CD4-positive, CD25-positive, alpha-beta regulatory T cell (primary cell): Measurements from ENCODE around the gene DPYD. TPM values are rescaled to one million over a fixed set of nuclear protein-coding genes. Genes with fewer than 3 reads are reported as not detected.

Source experiments
- ATAC-seq, 2 donors: fragments of 150-1000 bp; cut with Tn5 transposase; one replicate each; pipeline ENCODE4 v1.10.0; 2021; ENCODE audit warnings: low read depth in 2 of 2, moderate number of reproducible peaks in 2 of 2, moderate library complexity in 1 of 2
- DNase-seq, 3 donors: peaks; one replicate each; pipeline versions ENCODE4 v3.0.0 to v3.0.0-alpha.2; 2012 to 2022; ENCODE audit warnings: mixed read lengths in 1 of 3
- H3K27ac ChIP-seq: one replicate; pipeline ENCODE4 v1.7.0; 2013; ENCODE audit warnings: mild to moderate bottlenecking, low read length; ENCODE audit not compliant: insufficient read depth, poor library complexity, severe bottlenecking
- H3K27me3 ChIP-seq: one replicate; pipeline ENCODE4 v1.7.0; 2013; ENCODE audit warnings: low read length; ENCODE audit not compliant: control insufficient read depth, insufficient read depth
- H3K36me3 ChIP-seq: one replicate; pipeline ENCODE4 v1.7.0; 2013; ENCODE audit warnings: mild to moderate bottlenecking, low read length, moderate library complexity; ENCODE audit not compliant: control insufficient read depth, insufficient read depth
- H3K4me1 ChIP-seq: 2 replicates; pipeline ENCODE4 v1.7.0; 2013; ENCODE audit warnings: mild to moderate bottlenecking, low read length; ENCODE audit not compliant: insufficient read depth, control insufficient read depth, poor library complexity, severe bottlenecking
- H3K4me3 ChIP-seq: one replicate; pipeline ENCODE4 v1.7.0; 2013; ENCODE audit warnings: low read depth, mild to moderate bottlenecking, low read length, moderate library complexity
- H3K9me3 ChIP-seq, 2 experiments: 1 replicate in 1 of 2; 2 replicates in 1 of 2; pipeline ENCODE4 v1.7.0; 2013; ENCODE audit warnings: low read length in 2 of 2, mild to moderate bottlenecking in 1 of 2, moderate library complexity in 1 of 2; ENCODE audit not compliant: control insufficient read depth in 2 of 2
- H3K27ac Mint-ChIP-seq, 3 donors: one replicate each; pipeline ENCODE4 v1.8.0; 2020 to 2022; ENCODE audit warnings: mild to moderate bottlenecking in 3 of 3, mixed read lengths in 3 of 3, moderate library complexity in 2 of 3
- H3K27me3 Mint-ChIP-seq: one replicate; pipeline ENCODE4 v1.8.0; 2022; ENCODE audit warnings: mild to moderate bottlenecking, mixed read lengths
- H3K36me3 Mint-ChIP-seq: one replicate; pipeline ENCODE4 v1.8.0; 2020; ENCODE audit warnings: mixed read lengths
- H3K4me1 Mint-ChIP-seq, 4 donors: one replicate each; pipeline ENCODE4 v1.8.0; 2020 to 2022; ENCODE audit warnings: mixed read lengths in 4 of 4, mild to moderate bottlenecking in 1 of 4
- H3K4me3 Mint-ChIP-seq, 4 donors: one replicate each; pipeline ENCODE4 v1.8.0; 2020 to 2022; ENCODE audit warnings: mild to moderate bottlenecking in 4 of 4, mixed read lengths in 4 of 4, moderate library complexity in 3 of 4
- H3K9me3 Mint-ChIP-seq, 7 donors: one replicate each; pipeline ENCODE4 v1.8.0; 2020 to 2022; ENCODE audit warnings: mixed read lengths in 7 of 7, mild to moderate bottlenecking in 3 of 7, moderate library complexity in 2 of 7
- polyA plus RNA-seq, 4 donors: library from polyadenylated mRNA; unstranded; fragments of 300-500 nt; fragmentation: Illumina TruSeq; gene quantifications; one replicate each; pipeline ENCODE4 v1.2.3, GENCODE V29; 2021
- total RNA-seq: library from RNA; stranded (reverse); gene quantifications from one replicate; pipeline ENCODE4 v1.2.3, GENCODE V29; 2022

The DPYD gene
- total and polyA plus RNA-seq, 5 donors from 2014 or later, result 47.6 to 87.3 (median 55.2) TPM

DNA sequence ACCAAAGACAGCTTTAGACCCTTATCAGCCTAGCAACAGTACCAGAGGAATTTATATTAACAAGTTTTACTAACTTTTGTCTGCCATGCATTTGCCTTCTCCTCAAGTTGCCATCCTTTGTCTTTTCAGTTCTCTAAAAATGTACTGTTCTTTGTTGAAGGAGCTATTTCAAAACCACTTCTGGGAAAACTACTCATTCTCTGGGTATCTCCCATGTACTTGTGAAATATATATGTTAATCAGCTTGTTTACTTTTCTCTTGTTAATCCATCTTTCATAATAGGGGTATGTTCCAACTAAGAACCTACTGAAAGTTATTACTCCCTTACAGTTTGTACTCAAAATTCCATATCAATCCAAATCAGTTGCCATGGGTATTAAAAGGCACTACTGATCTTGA is 16.3 kb downstream of the DPYD start:
- no peak overlapping the region for H3K4me3 ChIP-seq
- H3K27ac Mint-ChIP-seq, result peak overlapping the region in 1 of 3 donors; percentile 29
- H3K9me3 ChIP-seq, result peaks cover 0 to under 1% of the 10 kb centered on the region in 2 experiments
- H3K9me3 Mint-ChIP-seq, result peaks cover 0 to 1% (median 0%) of the 10 kb centered on the region in 7 donors
- DNase-seq, result no peak
- H3K27me3 ChIP-seq, result no peaks in the 10 kb centered on the region
- no peak overlapping the region for H3K27ac ChIP-seq
- H3K4me1 ChIP-seq, result peaks cover 17% of the 10 kb centered on the region
- H3K36me3 ChIP-seq, result peaks cover 3% of the 10 kb centered on the region
- no peak overlapping the region for H3K4me3 Mint-ChIP-seq
- peaks cover 18 to 42% (median 39%) of the 10 kb centered on the region in 4 donors for H3K4me1 Mint-ChIP-seq
- no peaks in the 10 kb centered on the region for H3K27me3 Mint-ChIP-seq
- no peak for ATAC-seq
- H3K36me3 Mint-ChIP-seq, result no peaks in the 10 kb centered on the region

DNA sequence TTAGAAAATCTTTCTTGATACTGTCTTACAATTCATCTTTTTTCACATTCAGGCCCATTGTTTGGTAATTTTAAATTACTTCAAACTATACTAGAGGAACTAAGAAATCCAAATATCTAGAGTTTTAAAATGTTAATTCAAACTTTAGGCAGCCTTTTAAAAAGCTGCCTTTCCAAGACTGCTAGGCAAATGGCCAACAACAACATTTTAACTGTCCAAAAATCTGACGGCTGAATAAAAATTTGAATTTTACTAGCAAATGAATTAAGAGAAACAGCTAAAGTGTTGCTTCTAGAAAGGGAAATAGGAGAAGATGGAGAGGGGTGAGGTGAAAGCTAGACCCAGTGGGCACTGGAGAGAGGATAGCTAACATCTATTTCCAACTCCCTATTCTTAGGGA is 17.2 kb downstream of the DPYD start:
- no peak overlapping the region for H3K27ac ChIP-seq
- no peaks in the 10 kb centered on the region for H3K27me3 Mint-ChIP-seq
- H3K4me1 Mint-ChIP-seq, result peaks cover 18 to 42% (median 39%) of the 10 kb centered on the region in 4 donors
- H3K4me3 ChIP-seq, result no peak overlapping the region
- H3K27me3 ChIP-seq, result no peaks in the 10 kb centered on the region
- H3K4me3 Mint-ChIP-seq, result no peak overlapping the region
- peaks cover 6 to 8% of the 10 kb centered on the region in 2 experiments for H3K9me3 ChIP-seq
- H3K4me1 ChIP-seq, result peaks cover 17% of the 10 kb centered on the region
- peaks cover 0 to 9% (median 0%) of the 10 kb centered on the region in 7 donors for H3K9me3 Mint-ChIP-seq
- ATAC-seq (no peak), DNase-seq (no peak)
- peaks cover 8% of the 10 kb centered on the region for H3K36me3 Mint-ChIP-seq
- peaks cover 12% of the 10 kb centered on the region for H3K36me3 ChIP-seq
- H3K27ac Mint-ChIP-seq, result peak overlapping the region in 1 of 3 donors; percentile 48

DNA sequence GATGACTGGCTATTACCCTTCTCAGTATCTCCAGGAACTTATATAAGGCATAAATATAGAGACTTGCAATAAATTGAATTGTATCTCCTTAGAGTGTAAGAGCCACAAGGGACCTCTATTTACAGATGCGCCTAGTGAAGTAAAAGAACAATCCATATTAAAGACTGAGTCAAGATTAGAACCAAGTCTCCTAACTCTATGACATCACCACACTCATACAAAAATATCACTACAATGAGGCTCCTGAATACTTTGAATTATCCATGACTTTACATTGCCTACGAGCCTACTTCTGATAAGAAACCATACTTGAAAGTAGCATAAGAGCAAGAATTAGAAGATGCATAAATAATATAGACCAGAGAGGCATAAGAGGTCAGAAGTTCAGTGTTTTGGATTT is 18.8 kb downstream of the DPYD start:
- Histone ChIP-seq H3K36me3 (peaks cover 14% of the 10 kb centered on the region), H3K9me3 (peaks cover 15 to 16% of the 10 kb centered on the region in 2 experiments), H3K27me3 (no peaks in the 10 kb centered on the region), H3K4me3 (no peak overlapping the region), H3K27ac (no peak overlapping the region), H3K4me1 (peaks cover 17% of the 10 kb centered on the region)
- peak overlapping the region in 2 of 3 donors; percentile 62 to 64 for H3K27ac Mint-ChIP-seq
- H3K9me3 Mint-ChIP-seq, result peaks cover 0 to 10% (median 0%) of the 10 kb centered on the region in 7 donors
- DNase-seq (no peak), ATAC-seq (no peak)
- no peaks in the 10 kb centered on the region for H3K27me3 Mint-ChIP-seq
- H3K4me3 Mint-ChIP-seq, result no peak overlapping the region
- H3K36me3 Mint-ChIP-seq, result peaks cover 9% of the 10 kb centered on the region
- peaks cover 24 to 48% (median 45%) of the 10 kb centered on the region in 4 donors for H3K4me1 Mint-ChIP-seq

DNA sequence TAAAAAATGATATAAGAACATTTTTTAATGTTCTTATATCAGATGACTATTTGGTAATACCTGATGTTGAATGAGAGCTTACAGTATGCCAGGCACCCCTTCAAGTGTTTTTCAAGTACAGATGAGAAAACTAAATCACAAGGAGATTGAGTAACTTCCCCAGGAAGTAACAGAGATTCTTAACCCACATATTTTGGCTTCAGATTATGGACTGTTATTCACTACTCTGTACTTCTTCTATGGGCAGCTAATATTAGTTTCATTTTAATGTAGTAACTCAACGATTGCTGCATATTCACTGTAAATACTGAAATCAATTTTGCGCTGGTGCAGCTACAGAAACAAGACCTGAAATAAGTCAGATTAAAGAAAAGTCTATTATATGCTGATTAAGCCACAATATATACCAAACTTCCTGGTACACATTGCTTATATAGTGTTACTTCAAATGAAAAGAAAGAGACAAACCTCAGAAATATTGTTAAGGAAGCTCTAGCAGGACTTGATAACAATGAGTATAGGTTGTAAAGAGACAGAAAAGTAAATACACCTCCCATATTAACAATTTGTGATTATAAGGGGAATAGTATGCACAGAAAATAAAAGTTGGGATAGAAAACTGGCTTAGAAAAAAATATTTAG is 19.7 kb downstream of the DPYD start:
- H3K9me3 Mint-ChIP-seq, result peaks cover 0 to 10% (median 0%) of the 10 kb centered on the region in 7 donors
- no peaks in the 10 kb centered on the region for H3K27me3 Mint-ChIP-seq
- H3K4me3 ChIP-seq, result peak overlapping the region; percentile 37
- peaks cover 15 to 16% of the 10 kb centered on the region in 2 experiments for H3K9me3 ChIP-seq
- H3K4me1 Mint-ChIP-seq, result peaks cover 24 to 53% (median 47%) of the 10 kb centered on the region in 4 donors
- H3K4me3 Mint-ChIP-seq, result peak overlapping the region in 1 of 4 donors; percentile 15
- peaks cover 17% of the 10 kb centered on the region for H3K4me1 ChIP-seq
- H3K27me3 ChIP-seq, result no peaks in the 10 kb centered on the region
- no peak for DNase-seq
- H3K27ac ChIP-seq, result no peak overlapping the region
- no peak overlapping the region for H3K27ac Mint-ChIP-seq
- H3K36me3 Mint-ChIP-seq, result peaks cover 9% of the 10 kb centered on the region
- ATAC-seq, result no peak
- peaks cover 14% of the 10 kb centered on the region for H3K36me3 ChIP-seq

DNA sequence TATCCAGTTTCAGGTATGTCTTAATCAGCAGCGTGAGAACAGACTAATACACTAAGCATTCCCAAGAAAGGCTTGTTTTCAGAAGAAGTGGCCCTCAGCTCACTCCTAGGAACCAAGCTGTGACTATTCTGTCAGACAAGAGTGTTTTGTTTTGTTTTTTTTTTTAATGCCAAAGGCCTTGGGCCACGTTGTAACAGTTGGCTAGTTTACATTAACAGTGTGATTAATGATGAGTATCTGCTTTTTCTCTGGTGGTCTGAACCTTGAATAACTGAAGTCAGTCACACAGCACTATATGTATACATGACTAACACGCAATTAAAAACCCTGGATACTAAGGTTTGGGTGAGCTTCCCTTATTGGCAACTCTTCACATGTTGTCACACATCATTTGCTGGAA is 21.9 kb downstream of the DPYD start:
- H3K4me3 ChIP-seq, result no peak overlapping the region
- H3K4me1 ChIP-seq, result peaks cover 13% of the 10 kb centered on the region
- H3K27me3 ChIP-seq, result no peaks in the 10 kb centered on the region
- H3K4me1 Mint-ChIP-seq, result peaks cover 35 to 53% (median 42%) of the 10 kb centered on the region in 4 donors
- H3K9me3 Mint-ChIP-seq, result peaks cover 0 to 10% (median 0%) of the 10 kb centered on the region in 7 donors
- no peak overlapping the region for H3K4me3 Mint-ChIP-seq
- H3K27ac Mint-ChIP-seq, result no peak overlapping the region
- DNase-seq (no peak), ATAC-seq (no peak)
- peaks cover 9% of the 10 kb centered on the region for H3K36me3 Mint-ChIP-seq
- no peaks in the 10 kb centered on the region for H3K27me3 Mint-ChIP-seq
- H3K27ac ChIP-seq, result no peak overlapping the region
- H3K9me3 ChIP-seq, result peaks cover 15 to 16% of the 10 kb centered on the region in 2 experiments
- H3K36me3 ChIP-seq, result peaks cover 14% of the 10 kb centered on the region

DNA sequence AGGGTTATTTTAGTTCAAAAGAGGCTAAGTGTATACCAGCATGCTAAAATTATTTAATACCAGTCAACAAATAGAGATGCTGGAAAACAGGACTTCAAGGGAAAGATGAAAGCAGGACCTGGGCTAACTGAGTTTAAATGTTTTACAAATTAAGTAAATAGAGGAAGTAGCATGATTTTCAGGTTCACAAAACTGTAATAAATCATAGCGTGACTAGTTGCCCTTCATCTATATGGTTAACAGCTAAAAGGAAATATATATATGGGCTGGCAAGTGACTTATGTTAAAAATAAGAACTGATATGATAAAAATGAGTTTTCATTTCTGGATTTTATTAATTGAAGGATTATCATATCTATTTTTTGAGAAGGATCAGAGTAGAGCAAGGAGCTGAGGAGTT is 25.6 kb downstream of the DPYD start:
- ATAC-seq (no peak), DNase-seq (no peak)
- no peak overlapping the region for H3K27ac ChIP-seq
- H3K27me3 Mint-ChIP-seq, result no peaks in the 10 kb centered on the region
- H3K9me3 ChIP-seq, result peaks cover 15 to 16% of the 10 kb centered on the region in 2 experiments
- peaks cover 9% of the 10 kb centered on the region for H3K36me3 Mint-ChIP-seq
- H3K36me3 ChIP-seq, result peaks cover 14% of the 10 kb centered on the region
- H3K27me3 ChIP-seq, result no peaks in the 10 kb centered on the region
- H3K4me3 Mint-ChIP-seq, result no peak overlapping the region
- H3K27ac Mint-ChIP-seq, result no peak overlapping the region
- H3K4me1 ChIP-seq, result no peaks in the 10 kb centered on the region
- peaks cover 30 to 38% (median 33%) of the 10 kb centered on the region in 4 donors for H3K4me1 Mint-ChIP-seq
- peaks cover 0 to 10% (median 0%) of the 10 kb centered on the region in 7 donors for H3K9me3 Mint-ChIP-seq
- H3K4me3 ChIP-seq, result no peak overlapping the region

DNA sequence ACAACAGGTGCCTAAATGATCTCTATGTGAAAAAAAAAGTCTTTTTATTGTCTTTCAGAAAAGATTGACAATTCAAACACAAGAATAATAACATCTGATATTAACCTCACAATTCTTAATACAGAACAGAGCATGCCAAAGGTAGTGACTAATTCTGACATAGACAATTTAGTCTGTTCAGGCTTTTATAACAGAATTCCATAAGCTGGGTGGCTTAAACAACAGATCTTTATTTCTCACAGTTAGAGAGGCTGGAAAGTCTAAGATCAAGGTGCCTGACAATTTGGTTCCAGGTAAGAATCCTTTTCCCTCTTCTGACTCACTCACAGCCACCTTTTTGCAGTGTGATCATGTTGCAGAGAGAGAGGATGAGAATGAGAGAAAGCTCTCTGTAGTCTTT is 27.0 kb downstream of the DPYD start:
- Mint-ChIP-seq H3K27me3 (no peaks in the 10 kb centered on the region), H3K9me3 (peaks cover 0 to 10% (median 0%) of the 10 kb centered on the region in 7 donors), H3K4me1 (peaks cover 30 to 46% (median 33%) of the 10 kb centered on the region in 4 donors), H3K27ac (no peak overlapping the region), H3K4me3 (peak overlapping the region in 1 of 4 donors; percentile 10), H3K36me3 (peaks cover 7% of the 10 kb centered on the region)
- peaks cover 4% of the 10 kb centered on the region for H3K36me3 ChIP-seq
- DNase-seq, result no peak
- no peaks in the 10 kb centered on the region for H3K27me3 ChIP-seq
- no peak for ATAC-seq
- no peak overlapping the region for H3K4me3 ChIP-seq
- no peak overlapping the region for H3K27ac ChIP-seq
- H3K9me3 ChIP-seq, result peaks cover 13 to 14% of the 10 kb centered on the region in 2 experiments
- H3K4me1 ChIP-seq, result no peaks in the 10 kb centered on the region

DNA sequence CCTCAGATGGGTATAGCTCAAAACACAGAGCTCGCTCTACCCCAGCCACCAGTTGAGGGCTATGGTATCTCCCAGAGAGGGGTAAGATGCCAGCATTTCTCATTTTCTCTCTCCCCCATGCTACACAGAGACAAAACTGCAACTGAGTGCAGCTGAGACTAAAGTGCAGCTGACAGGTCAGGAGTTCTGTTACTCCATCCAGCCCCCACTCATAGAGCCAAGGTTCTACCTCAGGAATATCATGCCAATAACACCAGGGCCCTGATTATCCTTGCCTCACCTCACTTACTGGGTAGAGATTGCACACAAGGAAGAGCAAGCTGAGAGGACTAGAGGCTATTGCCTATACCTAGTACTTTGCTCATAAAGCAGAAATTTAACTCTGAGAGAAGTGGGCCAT is 34.6 kb downstream of the DPYD start:
- Mint-ChIP-seq H3K36me3 (peaks cover 26% of the 10 kb centered on the region), H3K27me3 (no peaks in the 10 kb centered on the region), H3K4me3 (peak overlapping the region in 1 of 4 donors; percentile 5), H3K9me3 (peaks cover 0 to 17% (median 5%) of the 10 kb centered on the region in 7 donors), H3K27ac (peak overlapping the region in 1 of 3 donors; percentile 7), H3K4me1 (peaks cover 16 to 33% (median 26%) of the 10 kb centered on the region in 4 donors)
- Histone ChIP-seq H3K27me3 (no peaks in the 10 kb centered on the region), H3K4me3 (no peak overlapping the region), H3K27ac (no peak overlapping the region), H3K9me3 (peaks cover 11 to 13% of the 10 kb centered on the region in 2 experiments), H3K4me1 (peaks cover 6% of the 10 kb centered on the region), H3K36me3 (peaks cover 11% of the 10 kb centered on the region)
- ATAC-seq (peak in 1 of 2 donors; percentile 43), DNase-seq (no peak)
